Stomach (tissue), 4 donors: ENCODE results near the gene HEATR9.

Experiments used
- EP300 ChIP-seq: sonication (generic); formaldehyde crosslinking; IDR thresholded peaks from one replicate; pipeline ENCODE4 v1.6.1; 2017; ENCODE audit warnings: antibody characterized with exemption
- POLR2A ChIP-seq, 4 donors: fragments of 450-650 bp; IDR thresholded peaks; one replicate each; pipeline ENCODE4 v1.6.1; 2016; ENCODE audit warnings: antibody characterized with exemption in 4 of 4, control low read depth in 2 of 4, mild to moderate bottlenecking in 1 of 4, moderate library complexity in 1 of 4
- POLR2AphosphoS5 ChIP-seq, 3 donors: sonication (generic); formaldehyde crosslinking; IDR thresholded peaks; one replicate each; pipeline ENCODE4 v1.6.1; 2016; ENCODE audit warnings: antibody characterized with exemption in 3 of 3
- TF ChIP-seq, protein P1 (sequence below), 7 experiments: fragments of 450-650 bp in 4 of 7; fragments of 200-600 bp in 3 of 7; sonication (generic) in 3 of 7; IDR thresholded peaks; one replicate each; pipeline ENCODE4 v1.5.1; 2016 to 2019; ENCODE audit warnings: antibody characterized with exemption in 7 of 7, control low read depth in 2 of 7, mild to moderate bottlenecking in 1 of 7

DNA sequence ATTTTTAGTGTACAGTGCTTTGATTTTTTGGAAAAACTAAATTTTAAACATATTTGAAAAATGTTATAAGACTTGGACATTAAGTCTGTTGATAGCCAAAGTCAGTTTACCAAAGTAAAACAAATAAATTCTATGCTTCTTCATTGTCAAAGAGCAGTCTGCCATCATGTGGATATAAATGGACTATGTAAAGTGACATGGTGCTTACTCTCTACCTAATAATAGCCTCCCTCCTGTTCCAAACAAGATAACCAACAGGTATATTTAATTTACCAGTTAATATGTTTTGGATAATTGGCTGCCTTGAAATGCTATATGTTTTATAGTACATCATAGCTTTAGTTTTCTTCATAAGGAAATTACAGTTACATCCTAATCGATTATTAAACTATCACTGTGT lies 43.5 kb downstream of the HEATR9 start:
- TF ChIP-seq POLR2A (IDR thresholded peaks at IDR 0.05): no peak
- TF ChIP-seq, protein P1, sequence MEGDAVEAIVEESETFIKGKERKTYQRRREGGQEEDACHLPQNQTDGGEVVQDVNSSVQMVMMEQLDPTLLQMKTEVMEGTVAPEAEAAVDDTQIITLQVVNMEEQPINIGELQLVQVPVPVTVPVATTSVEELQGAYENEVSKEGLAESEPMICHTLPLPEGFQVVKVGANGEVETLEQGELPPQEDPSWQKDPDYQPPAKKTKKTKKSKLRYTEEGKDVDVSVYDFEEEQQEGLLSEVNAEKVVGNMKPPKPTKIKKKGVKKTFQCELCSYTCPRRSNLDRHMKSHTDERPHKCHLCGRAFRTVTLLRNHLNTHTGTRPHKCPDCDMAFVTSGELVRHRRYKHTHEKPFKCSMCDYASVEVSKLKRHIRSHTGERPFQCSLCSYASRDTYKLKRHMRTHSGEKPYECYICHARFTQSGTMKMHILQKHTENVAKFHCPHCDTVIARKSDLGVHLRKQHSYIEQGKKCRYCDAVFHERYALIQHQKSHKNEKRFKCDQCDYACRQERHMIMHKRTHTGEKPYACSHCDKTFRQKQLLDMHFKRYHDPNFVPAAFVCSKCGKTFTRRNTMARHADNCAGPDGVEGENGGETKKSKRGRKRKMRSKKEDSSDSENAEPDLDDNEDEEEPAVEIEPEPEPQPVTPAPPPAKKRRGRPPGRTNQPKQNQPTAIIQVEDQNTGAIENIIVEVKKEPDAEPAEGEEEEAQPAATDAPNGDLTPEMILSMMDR (IDR thresholded peaks at IDR 0.05): no peak
- TF ChIP-seq POLR2AphosphoS5 (IDR thresholded peaks at IDR 0.05): no peak
- TF ChIP-seq EP300: no peak
